Liver (tissue), 3 donors: ENCODE measurements around the gene XRN1.

ENCODE experiments used
- ATF3 ChIP-seq: IDR thresholded peaks from 2 replicates; pipeline ENCODE4 v1.6.1; 2016; ENCODE audit warnings: antibody characterized with exemption
- CTCF ChIP-seq: fragments of 150-350 bp; IDR thresholded peaks from 2 replicates; pipeline ENCODE4 v1.5.1; 2017; ENCODE audit warnings: improper control_type of control experiment, low read depth, low read length; ENCODE audit not compliant: missing input control
- donor health status: healthy.
- donor health status: healthy.

DNA sequence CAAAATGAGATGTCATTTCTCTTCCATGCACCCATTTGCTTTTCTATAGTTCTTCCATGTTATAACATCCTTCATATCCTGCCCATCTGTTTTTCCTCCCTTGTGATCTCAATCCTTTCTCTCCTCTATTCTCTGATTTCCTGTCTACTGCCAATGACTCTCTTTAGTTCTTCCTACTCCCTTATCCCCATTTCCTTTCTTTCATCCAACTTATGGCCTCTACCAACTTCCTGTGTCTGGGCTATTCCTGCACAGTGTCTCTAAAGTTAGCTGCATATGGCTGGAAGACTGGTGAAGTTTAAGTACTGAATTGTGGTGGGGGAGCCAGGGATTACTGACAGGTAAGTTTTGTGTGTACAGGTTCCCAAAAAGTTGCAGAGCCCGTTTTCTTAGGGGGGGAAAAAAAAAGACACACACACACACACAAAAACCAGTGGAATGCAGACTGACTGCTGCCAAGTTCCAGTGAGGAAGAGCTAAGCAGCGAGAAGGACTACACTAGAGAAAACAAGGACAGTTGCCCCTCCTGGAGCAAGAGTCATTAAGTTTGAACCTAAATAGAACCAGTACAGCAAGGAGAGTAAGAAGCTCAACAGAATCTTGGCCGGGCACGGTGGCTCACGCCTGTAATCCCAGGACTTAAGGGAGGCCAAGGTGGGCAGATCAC is 28.8 kb downstream of the XRN1 start:
- no peak for TF ChIP-seq CTCF
- TF ChIP-seq ATF3: no peak
